GM10847 (cell line): ENCODE results near the gene NTN5.

Experiments used
- POLR2A ChIP-seq: IDR thresholded peaks from 2 replicates; pipeline ENCODE4 v1.6.1; 2011; ENCODE audit not compliant: insufficient read length; ENCODE audit errors: extremely low read depth

Gene NTN5

GRCh38 chr19:48674921-48675824, 2.4 kb upstream of the NTN5 start:
- TF ChIP-seq POLR2A: no peak

GRCh38 chr19:48674216-48674809, 1.5 kb upstream of the NTN5 start:
- no peak for TF ChIP-seq POLR2A

DNA sequence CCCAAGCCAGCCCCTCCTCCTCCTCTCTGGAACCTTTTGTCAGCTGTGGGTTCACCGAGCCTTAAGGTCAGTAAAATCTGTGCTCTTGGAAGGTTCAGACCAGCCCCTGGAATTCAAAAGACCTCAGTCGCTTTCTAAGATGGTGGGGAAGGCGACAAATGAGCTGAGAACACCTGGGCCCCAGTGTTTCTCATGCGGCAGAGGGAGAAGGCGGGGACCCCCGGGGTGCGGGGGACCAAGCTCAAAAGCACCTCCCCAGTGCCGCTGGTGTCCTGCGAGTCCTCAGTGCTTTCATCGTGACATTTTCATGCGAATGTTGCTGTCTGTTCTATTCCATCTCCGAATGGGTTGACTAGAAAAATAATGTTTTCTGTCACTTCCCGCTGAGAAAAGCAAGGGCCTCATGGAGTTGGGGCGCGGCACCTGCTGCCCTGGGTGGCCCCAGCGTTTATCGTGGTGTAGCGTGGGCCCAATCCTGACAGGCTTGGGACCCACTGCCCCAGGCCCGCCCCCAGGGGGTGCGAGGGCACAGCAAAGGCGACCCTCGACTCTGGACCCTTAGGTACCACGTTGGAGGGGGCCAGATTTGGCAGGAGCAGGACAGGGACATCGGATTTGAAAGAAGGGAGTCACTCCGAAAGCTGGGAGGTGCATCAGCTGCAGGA, 751 bp upstream of the NTN5 start:
- TF ChIP-seq POLR2A: no peak

DNA sequence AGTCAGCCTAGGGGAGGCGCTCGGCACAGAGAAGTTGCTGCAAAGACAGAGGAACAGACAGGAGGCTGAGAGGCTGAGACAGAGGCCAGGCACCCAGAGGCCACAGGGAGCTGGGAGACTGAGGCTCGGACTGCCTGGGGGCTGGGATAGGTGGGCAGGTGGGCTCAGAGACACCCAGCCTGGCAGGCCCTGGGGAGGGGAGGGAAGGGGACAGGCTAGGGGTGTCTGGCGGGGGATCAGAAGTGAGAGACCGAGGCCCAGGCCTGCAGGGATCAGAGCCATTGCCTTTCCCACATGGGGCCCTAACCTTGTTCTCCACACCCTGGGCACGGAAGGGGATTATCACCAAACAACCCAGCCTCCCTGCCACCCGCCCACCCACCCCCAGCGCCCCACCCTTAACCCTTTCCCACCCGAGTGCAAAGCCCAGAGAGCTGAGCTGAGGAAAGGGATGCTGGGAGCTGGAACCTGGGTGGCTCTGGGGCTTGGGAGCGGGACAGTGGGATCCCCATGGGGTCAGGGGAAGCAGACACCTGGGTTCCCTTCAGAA, 1.3 kb downstream of the NTN5 start:
- TF ChIP-seq POLR2A: no peak

GRCh38 chr19:48670699-48671445, 1.9 kb downstream of the NTN5 start:
- no peak for TF ChIP-seq POLR2A

DNA sequence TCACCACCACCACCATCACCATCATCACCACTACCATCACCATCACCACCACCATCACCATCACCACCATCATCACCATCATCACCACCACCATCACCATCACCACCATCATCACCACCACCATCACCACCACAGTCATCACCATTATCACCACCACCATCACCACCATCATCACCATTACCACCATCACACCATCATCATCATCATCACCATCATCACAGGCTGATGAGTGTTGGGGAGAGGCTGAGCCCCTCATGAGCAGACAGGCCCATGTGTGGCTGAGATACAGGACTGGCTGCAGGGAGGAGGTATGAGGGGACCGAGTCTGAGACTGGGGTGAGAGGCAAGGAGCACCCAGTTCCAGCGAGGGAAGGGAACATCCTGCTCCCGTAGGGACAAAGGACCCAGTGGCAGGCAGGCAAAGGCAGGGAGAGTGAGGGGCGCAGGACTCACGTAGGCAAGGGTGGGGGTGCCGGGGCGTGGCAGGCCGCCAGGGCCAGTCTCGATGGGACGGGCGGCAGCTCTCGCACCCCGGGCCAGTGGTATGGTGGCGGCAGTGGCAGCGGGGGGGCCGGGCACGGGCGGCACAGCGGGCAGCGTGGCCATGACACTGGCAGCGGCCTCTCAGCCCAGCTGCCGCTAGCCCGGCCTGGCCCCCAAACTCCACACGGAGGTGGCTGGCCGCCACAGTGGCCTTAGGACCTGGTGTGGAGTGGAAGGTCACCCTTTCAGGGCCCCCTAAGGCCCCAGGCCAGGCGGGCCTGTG, 2.7 kb downstream of the NTN5 start:
- no peak for TF ChIP-seq POLR2A

DNA sequence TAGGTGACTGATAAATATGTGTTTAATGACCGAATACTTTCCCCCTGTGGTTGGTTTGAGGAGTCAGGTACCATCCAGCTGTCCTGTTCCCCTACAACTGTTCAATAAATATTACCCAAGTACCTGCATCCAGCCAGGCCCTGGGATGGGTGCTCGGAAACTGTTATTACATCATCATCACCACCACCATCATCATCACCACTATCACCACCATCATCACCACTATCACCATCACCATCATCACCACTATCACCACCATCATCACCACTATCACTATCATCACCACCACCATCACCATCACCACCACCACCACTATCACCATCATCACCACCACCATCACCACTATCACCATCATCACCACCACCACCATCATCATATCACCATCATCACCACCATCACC, 4.1 kb downstream of the NTN5 start:
- TF ChIP-seq POLR2A: no peak

DNA sequence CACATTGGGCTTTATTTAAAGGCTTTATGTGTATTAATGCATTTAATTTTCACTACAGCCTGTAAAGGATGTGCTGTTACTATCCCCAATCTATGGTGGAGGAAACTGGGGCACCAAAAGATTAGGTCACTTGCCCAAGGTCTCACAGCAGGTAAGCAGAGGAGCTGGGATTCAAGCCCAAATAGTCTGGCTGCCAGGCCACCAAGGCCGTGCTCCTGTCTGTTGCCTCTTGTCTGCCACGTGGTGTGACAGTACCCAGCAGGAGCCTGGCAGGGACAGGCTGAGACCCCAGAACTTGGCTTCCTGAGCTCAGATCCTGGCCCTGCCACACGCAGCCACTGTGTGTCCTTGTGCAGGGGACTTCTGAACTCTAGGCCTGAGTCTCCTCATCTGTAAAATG, 4.5 kb downstream of the NTN5 start:
- no peak for TF ChIP-seq POLR2A

- no peak for TF ChIP-seq POLR2A
Measured at GRCh38 chr19:48665786-48666185, 7.0 kb downstream of the NTN5 start.

DNA sequence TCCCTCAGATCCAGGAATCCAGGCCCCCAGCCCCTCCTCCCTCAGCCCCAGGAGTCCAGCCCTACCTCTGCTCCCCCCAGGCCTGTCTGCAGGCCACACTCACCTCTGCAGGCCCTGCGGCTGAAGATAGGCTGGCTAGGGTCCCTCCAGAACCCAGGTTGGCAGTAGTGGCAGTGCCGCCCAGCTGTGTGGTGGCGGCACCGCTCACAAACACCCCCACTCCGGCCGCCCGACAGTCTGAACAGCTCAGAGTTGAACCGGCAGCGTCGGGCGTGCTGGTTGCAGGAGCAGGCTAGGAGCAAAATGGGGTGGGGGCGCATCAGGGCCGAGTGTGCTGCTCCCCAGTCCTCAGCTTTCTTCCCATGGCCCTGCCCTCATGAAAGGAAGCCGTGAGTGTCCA, 8.3 kb downstream of the NTN5 start:
- no peak for TF ChIP-seq POLR2A

DNA sequence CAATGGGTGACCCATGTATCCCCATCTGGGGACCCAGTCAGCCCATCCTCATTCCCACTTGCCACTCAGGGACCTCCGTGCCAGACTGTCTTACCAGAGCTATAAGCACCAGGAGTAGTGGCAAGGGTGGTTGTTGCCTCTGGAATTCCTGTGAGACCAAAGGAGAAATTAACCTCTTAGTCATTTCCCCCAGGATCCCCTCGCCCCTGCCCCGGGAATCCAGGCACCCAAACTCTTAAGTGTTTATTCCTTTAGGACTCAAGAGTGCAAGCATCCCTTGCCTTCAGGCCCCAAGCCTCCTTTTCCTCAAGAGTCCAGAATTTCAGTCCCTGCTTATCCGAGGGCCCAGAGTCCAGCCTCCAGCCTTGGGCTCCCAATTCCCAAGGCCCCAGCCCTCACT, 9.2 kb downstream of the NTN5 start:
- no peak for TF ChIP-seq POLR2A

DNA sequence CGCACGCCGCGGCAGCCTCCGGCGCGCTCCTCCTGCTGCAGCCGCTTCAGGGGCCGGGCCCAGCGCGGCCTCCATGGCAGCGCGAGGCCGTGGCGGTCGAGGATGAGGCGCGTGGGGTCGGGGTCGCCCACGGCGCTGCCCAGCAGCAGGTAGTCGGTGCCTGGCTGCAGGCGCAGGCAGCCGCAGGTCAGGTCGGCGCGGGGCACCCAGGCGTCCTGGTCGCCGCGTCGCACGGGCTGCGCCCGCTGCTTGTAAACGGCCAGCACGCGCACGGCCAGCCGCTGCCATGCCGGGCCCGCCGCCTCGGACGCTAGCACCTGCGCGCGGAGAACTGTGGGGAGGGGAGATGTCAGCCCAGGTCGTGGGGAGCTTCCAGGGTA, 11.1 kb downstream of the NTN5 start:
- TF ChIP-seq POLR2A: no peak

GRCh38 chr19:48660852-48661710, 11.7 kb downstream of the NTN5 start:
- TF ChIP-seq POLR2A: no peak

GRCh38 chr19:48659768-48660167, 13.0 kb downstream of the NTN5 start:
- no peak for TF ChIP-seq POLR2A
